Thyroid gland (tissue), 4 donors: Measurements from ENCODE around the gene KAZN.

Source experiments
- POLR2A ChIP-seq, 2 donors: fragments of 450-650 bp; IDR thresholded peaks; one replicate each; pipeline ENCODE4 v1.6.1; 2017; ENCODE audit warnings: antibody characterized with exemption in 2 of 2, mild to moderate bottlenecking in 2 of 2, moderate library complexity in 1 of 2
- TF ChIP-seq, protein P1 (sequence below), 6 experiments: fragments of 200-600 bp in 3 of 6; fragments of 450-650 bp in 3 of 6; sonication (generic) in 3 of 6; IDR thresholded peaks; one replicate each; pipeline ENCODE4 v1.5.1; 2016 to 2019; ENCODE audit warnings: antibody characterized with exemption in 6 of 6, mild to moderate bottlenecking in 2 of 6, inconsistent platforms in 1 of 6, moderate library complexity in 1 of 6

DNA sequence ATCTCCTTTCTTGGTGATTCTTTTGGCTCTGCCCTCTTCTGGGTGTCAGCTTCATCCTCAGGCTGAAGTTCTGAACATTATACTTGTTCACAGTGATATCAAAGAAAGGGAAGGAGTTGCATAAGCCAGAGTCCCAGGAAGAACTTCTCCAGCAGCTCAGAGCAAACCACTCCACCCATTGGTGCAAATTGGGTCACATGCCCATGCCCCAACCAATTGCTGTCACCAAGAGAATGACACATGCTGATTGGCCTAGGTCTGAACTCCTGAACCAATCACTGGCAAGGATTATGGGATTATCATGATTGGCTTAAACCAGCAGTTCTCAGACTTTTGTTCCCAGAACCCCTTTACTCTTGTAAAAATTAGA is 298.6 kb downstream of the KAZN start:
- TF ChIP-seq POLR2A (IDR thresholded peaks at IDR 0.05), result no peak
- TF ChIP-seq, protein P1, sequence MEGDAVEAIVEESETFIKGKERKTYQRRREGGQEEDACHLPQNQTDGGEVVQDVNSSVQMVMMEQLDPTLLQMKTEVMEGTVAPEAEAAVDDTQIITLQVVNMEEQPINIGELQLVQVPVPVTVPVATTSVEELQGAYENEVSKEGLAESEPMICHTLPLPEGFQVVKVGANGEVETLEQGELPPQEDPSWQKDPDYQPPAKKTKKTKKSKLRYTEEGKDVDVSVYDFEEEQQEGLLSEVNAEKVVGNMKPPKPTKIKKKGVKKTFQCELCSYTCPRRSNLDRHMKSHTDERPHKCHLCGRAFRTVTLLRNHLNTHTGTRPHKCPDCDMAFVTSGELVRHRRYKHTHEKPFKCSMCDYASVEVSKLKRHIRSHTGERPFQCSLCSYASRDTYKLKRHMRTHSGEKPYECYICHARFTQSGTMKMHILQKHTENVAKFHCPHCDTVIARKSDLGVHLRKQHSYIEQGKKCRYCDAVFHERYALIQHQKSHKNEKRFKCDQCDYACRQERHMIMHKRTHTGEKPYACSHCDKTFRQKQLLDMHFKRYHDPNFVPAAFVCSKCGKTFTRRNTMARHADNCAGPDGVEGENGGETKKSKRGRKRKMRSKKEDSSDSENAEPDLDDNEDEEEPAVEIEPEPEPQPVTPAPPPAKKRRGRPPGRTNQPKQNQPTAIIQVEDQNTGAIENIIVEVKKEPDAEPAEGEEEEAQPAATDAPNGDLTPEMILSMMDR (IDR thresholded peaks at IDR 0.05), result no peak
